ENCODE data around the gene ACOX2. TPM values are rescaled to one million over a fixed set of nuclear protein-coding genes. Genes with fewer than 3 reads are reported as not detected.
"Not testable (repeated sequence)": the region's sequence is repeated elsewhere in the genome, so short reads cannot be mapped to it uniquely, and the experiment has no call there.

ACOX2 gene
- total RNA-seq, 2 donors from 2014 or later: 2.3 to 5.9 TPM

GRCh38 chr3:58528629-58529028 is 8.4 kb downstream of the ACOX2 start:
- TF ChIP-seq, protein P1, sequence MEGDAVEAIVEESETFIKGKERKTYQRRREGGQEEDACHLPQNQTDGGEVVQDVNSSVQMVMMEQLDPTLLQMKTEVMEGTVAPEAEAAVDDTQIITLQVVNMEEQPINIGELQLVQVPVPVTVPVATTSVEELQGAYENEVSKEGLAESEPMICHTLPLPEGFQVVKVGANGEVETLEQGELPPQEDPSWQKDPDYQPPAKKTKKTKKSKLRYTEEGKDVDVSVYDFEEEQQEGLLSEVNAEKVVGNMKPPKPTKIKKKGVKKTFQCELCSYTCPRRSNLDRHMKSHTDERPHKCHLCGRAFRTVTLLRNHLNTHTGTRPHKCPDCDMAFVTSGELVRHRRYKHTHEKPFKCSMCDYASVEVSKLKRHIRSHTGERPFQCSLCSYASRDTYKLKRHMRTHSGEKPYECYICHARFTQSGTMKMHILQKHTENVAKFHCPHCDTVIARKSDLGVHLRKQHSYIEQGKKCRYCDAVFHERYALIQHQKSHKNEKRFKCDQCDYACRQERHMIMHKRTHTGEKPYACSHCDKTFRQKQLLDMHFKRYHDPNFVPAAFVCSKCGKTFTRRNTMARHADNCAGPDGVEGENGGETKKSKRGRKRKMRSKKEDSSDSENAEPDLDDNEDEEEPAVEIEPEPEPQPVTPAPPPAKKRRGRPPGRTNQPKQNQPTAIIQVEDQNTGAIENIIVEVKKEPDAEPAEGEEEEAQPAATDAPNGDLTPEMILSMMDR (IDR thresholded peaks at IDR 0.05): no peak
- no peak for TF ChIP-seq POLR2A (IDR thresholded peaks at IDR 0.05)
- ATAC-seq: peak; percentile 66
- no peaks in the 10 kb centered on the region for H3K27me3 ChIP-seq

DNA sequence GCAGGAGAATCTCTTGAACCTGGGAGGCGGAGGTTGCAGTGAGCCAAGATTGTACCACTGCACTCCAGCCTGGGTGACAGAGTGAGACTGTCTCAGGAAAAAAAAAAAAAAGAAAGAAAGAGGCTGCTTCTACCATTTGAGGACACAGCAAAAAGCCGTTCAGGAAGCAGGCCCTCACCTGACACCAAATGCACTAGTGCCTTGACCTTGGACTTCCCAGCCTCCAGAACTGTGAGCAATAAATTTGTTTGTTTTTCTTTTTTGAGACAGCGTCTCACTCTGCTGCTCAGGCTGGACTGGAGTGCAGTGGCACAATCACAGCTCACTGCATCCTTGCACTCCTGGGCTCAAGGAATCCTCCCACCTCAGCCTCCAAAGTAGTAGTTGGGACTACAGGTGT is 9.6 kb downstream of the ACOX2 start:
- intact Hi-C loops (cut with DNase I); H3K9me3 ChIP-seq; ATAC-seq; DNase-seq; H3K36me3 ChIP-seq (replicated peaks in 1 of 2; ENCODE audit: insufficient read depth in 1 of 2, low read depth in 2 of 2); H3K27ac ChIP-seq; H3K4me3 ChIP-seq; H3K27me3 ChIP-seq; H3K4me1 ChIP-seq: not testable (repeated sequence)
- 81 to 87% methylated on average over 3 of the region's 3 CpGs for WGBS, 2 donors

More at GRCh38 chr3:58528629-58529028, 8.4 kb downstream of the ACOX2 start:
- WGBS, 2 donors: 31 to 35% methylated on average over 6 of the region's 6 CpGs
- intact Hi-C loops (cut with DNase I): no loop called here
- no peak overlapping the region for H3K4me3 ChIP-seq
- H3K4me1 ChIP-seq: peaks cover 21% of the 10 kb centered on the region
- no peaks in the 10 kb centered on the region for H3K36me3 ChIP-seq (replicated peaks in 1 of 2; ENCODE audit: insufficient read depth in 1 of 2, low read depth in 2 of 2)
- DNase-seq: peak; percentile 77 to 92 (median 88)
- H3K9me3 ChIP-seq: no peaks in the 10 kb centered on the region
- no peak overlapping the region for H3K27ac ChIP-seq

DNA sequence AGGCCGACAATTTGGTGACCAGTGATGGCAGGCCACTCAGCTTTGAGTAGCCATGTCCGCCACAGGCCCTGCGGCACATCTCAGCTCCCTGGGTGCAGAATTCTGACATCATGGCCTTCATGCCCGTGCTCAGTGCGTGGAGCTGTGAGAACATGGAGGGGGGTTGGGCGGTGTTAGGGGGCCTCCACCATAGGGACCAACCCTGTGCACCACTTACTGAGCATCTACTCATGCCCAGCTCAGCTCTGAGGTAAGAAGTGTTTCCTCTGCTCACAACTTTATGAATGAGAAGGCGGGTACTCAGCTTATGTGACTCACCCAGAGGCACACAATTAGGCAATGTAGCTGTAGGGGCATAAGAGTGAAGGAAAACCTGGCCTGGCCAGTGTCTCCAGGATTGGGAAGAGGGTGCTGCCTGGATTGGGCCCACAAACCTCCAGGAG is 10.5 kb downstream of the ACOX2 start:
- intact Hi-C loops (cut with DNase I): no loop called here
- 73 to 80% methylated on average over 2 to 7 of the region's 7 CpGs for WGBS, 2 donors
- ATAC-seq (no peak), DNase-seq (peak in 1 of 4 donors; percentile 28)
- Histone ChIP-seq H3K27ac (no peak overlapping the region), H3K27me3 (no peaks in the 10 kb centered on the region), H3K4me1 (peaks cover 8% of the 10 kb centered on the region), H3K4me3 (no peak overlapping the region), H3K9me3 (no peaks in the 10 kb centered on the region), H3K36me3 (replicated peaks in 1 of 2; ENCODE audit: insufficient read depth in 1 of 2, low read depth in 2 of 2) (no peaks in the 10 kb centered on the region)
- no peak for TF ChIP-seq POLR2A (IDR thresholded peaks at IDR 0.05)
- TF ChIP-seq, protein P1 (IDR thresholded peaks at IDR 0.05): no peak

- no peaks in the 10 kb centered on the region for H3K27me3 ChIP-seq
- TF ChIP-seq, protein P1 (IDR thresholded peaks at IDR 0.05): no peak
- TF ChIP-seq POLR2A (IDR thresholded peaks at IDR 0.05): no peak
- peaks cover 8% of the 10 kb centered on the region for H3K4me1 ChIP-seq
- no peak overlapping the region for H3K27ac ChIP-seq
- H3K4me3 ChIP-seq: no peak overlapping the region
- DNase-seq (no peak), ATAC-seq (no peak)
- 83 to 92% methylated on average over 9 to 11 of the region's 11 CpGs for WGBS, 2 donors
- H3K9me3 ChIP-seq: no peaks in the 10 kb centered on the region
- H3K36me3 ChIP-seq (replicated peaks in 1 of 2; ENCODE audit: insufficient read depth in 1 of 2, low read depth in 2 of 2): no peaks in the 10 kb centered on the region
- intact Hi-C loops (cut with DNase I): no loop called here
Observed at GRCh38 chr3:58524326-58524888, 12.6 kb downstream of the ACOX2 start.

GRCh38 chr3:58522759-58523425 is 14.1 kb downstream of the ACOX2 start:
- H3K36me3 ChIP-seq (replicated peaks in 1 of 2; ENCODE audit: insufficient read depth in 1 of 2, low read depth in 2 of 2): no peaks in the 10 kb centered on the region
- H3K4me3 ChIP-seq: no peak overlapping the region
- no peak for ATAC-seq
- H3K4me1 ChIP-seq: no peaks in the 10 kb centered on the region
- intact Hi-C loops (cut with DNase I): no loop called here
- H3K27me3 ChIP-seq: no peaks in the 10 kb centered on the region
- H3K9me3 ChIP-seq: no peaks in the 10 kb centered on the region
- H3K27ac ChIP-seq: no peak overlapping the region
- TF ChIP-seq, protein P1 (IDR thresholded peaks at IDR 0.05): no peak
- no peak for TF ChIP-seq POLR2A (IDR thresholded peaks at IDR 0.05)
- WGBS, 2 donors: 75 to 76% methylated on average over 5 of the region's 5 CpGs
- DNase-seq: no peak

Measured in body of pancreas (tissue), 4 donors.